ENCODE results near the gene SLC9A5.

The SLC9A5 gene

DNA sequence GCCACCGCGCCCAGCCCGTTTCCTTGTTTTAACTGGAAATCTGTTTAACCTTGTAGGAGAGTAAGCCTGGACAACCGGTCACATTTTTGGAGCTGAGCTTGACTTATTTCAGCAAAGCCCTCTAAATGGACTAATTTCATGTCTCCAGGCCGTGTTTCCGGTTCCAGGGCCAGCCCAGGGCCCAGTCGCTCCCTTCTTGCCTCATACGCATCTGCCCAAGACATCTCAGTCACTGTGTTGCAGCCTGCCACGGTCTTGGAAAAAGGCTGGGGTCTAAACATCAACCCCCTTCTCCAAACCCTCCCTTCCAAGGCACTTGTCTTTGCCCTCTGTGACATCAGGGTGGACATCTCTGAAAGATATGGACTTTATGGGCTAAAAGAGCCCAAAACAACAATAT lies 49.5 kb downstream of the SLC9A5 start:
- intact Hi-C loops (cut with DNase I): no loop called here
- peak in 2 of 10 donors; percentile 25 to 58 for DNase-seq

DNA sequence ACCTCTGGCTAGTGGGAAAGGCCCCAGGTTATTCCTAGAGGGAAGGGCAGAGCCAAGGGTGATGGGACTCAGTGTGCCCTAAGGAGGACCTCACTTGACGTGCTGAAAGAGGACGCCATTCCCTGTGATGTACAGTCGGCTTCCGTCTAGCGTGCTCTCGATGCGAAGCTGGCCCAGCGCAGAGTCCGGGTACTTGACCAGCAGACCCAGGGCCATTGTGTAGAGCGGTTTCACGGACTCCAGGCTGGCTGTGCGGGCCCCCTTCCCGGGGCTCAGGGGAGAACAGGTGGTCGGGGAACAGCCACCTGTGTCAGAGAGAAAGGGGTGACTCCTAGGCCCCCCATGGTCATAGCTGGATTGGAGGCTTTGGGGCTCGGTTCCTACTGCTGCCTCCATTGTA lies 50.5 kb downstream of the SLC9A5 start:
- intact Hi-C loops (cut with DNase I): no loop called here
- peak in 1 of 10 donors; percentile 70 for DNase-seq

DNA sequence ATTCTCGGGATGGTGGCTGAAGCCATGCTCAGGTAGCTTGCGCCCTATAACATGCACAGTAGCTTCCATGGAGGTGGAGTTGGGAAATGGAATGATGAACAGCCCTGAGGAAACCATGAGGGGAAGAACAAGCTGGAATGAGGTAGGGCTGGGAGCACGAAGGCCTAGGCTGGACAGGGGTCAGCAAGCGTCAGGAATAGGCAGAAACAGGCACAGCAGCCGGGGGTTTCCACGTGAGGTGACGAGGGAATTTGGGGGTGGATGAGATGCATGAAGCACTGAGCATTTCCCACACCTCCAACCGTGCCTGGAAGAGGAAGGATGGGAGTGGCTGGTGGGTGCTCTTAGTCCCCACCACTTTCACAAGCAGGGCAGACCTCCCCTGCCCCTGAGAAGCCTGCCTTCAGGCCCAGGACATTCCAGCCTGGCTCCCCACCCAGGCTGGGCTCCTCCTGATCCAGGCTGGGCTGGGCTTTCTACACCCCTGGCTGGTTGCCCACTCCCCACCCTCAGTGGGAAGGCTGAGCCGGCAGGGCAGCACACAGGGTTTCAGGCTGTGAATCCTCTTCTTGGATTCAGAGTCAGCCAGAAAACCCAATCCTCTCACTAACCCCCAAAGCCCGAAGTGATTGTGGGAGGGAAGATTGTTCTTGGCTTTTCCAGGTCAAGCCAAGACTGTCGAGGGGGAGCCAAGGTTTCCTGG lies 52.5 kb downstream of the SLC9A5 start:
- DNase-seq: peak in 3 of 10 donors; percentile 24 to 71 (median 57)
- intact Hi-C loops (cut with DNase I): no loop called here

DNA sequence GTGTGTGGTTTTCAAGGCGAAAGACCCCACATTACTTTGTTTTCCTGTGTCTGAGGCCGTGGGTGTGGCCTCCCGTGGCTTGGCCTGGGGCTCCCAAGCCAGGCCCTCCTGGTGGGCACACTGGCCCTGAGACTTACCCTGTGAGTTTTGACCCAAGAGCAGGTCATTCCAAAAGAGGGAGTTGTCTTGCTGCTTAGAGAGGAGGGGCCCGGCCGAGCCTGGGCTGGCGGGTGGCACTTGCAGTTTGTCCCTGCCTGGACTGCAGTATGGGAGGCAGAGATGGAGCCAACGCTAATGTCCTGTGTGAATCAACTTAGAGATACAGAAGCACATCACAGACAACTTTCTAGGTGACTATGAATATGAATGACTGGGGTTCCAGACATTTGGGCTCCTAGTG lies 53.3 kb downstream of the SLC9A5 start:
- intact Hi-C loops (cut with DNase I): no loop called here
- peak in 3 of 10 donors; percentile 15 to 60 (median 24) for DNase-seq

DNA sequence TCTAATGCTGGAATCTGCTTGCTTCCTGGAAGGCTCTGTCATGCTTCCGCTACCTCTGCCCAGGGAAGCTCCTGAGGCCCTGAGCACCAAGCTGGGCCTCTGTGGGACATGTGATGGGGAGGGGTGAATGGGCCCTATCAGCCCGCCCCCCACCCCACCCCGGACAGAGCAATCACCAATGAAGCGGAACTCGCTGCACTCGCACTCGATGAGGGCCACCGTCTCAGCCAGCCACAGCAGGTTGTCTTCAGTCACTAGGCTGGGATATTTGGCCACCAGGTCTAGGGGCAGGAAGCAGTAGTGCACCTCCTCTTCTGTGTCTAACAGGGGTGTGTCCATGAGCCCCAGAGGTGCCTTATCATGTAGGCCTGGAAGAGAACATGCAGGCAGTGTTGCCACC lies 54.2 kb downstream of the SLC9A5 start:
- DNase-seq: peak in 2 of 10 donors; percentile 9 to 24
- intact Hi-C loops (cut with DNase I): no loop called here

DNA sequence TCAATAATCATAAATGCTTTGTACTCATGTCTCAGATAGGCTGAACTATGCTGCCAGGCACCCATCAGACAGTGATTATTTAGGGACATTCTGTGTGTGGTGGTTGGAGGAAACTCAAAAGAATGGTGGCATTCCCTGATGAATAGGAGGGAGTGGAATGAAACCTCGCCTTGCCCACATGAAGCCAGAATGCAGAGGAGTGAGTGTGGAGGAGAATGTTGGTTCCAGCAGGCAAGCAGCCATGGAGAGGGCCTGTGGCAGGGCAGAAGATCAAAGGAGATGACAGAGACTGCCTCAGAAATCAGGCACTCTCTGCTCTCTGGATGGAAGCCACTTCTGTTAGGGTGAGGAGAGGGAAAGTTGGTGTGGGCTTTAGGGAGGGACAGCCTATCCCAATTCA lies 55.2 kb downstream of the SLC9A5 start:
- peak in 1 of 10 donors; percentile 26 for DNase-seq
- intact Hi-C loops (cut with DNase I): no loop called here

DNA sequence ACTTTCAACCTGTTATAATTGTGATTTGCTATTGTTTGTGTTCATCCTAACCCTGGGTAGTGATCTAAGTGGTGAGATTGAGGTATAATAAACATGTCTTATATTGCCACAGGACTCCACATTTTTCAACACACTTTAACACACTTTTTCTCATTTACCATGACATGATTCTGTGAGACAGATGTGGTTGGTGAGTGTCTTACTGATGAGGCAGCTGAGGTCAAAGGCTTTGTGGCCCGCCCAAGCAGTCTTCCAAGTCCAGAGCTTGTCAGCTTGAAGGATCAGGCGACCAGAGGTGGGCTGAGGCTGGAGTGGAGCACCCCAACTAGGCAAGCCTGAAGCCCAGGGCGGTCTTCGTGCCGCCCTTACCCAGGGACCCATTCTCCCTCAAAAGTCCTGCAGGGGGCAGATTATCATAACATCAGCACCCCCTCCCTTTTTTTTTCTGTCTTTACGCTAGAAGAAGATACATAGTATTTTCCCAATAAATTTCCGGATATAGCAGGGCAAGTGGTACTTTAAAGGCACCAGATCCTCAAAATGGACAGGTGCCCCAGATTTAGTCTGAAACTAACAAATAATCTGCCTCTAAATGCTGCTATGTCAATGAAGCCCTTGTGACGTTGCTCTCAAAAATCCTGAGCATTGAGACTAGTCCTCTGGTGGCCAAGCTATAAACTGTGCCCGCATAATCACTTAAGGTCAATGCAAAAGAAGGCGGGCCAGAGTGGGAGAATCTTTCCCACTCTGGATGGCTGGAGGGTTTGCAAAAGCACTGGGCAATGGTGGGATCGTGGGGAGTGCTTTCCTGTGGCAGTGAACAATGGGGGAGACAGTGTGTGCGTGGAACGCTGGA lies 56.7 kb downstream of the SLC9A5 start:
- DNase-seq: peak in 2 of 10 donors; percentile 15 to 39
- intact Hi-C loops (cut with DNase I): no loop called here

DNA sequence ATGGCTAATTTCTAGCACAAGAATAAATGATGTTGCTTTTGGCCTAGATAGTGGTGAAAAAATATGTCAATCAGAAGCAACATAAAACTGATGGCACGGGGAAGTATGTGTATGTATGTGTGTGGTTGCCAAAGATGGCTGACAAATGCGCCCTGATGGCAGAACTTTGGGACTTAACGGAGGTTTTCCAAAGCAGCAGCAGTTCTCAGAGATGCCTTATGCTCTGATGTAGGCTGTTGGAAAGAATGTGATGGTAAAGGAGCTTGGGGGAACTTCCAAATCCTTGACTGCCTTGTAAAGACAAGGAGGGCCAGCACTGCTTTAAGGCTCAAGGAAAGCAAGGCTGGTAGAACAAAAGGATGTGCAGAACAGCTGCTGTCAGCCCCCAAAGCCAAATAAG lies 61.8 kb downstream of the SLC9A5 start:
- intact Hi-C loops (cut with DNase I): no loop called here
- no peak for DNase-seq

DNA sequence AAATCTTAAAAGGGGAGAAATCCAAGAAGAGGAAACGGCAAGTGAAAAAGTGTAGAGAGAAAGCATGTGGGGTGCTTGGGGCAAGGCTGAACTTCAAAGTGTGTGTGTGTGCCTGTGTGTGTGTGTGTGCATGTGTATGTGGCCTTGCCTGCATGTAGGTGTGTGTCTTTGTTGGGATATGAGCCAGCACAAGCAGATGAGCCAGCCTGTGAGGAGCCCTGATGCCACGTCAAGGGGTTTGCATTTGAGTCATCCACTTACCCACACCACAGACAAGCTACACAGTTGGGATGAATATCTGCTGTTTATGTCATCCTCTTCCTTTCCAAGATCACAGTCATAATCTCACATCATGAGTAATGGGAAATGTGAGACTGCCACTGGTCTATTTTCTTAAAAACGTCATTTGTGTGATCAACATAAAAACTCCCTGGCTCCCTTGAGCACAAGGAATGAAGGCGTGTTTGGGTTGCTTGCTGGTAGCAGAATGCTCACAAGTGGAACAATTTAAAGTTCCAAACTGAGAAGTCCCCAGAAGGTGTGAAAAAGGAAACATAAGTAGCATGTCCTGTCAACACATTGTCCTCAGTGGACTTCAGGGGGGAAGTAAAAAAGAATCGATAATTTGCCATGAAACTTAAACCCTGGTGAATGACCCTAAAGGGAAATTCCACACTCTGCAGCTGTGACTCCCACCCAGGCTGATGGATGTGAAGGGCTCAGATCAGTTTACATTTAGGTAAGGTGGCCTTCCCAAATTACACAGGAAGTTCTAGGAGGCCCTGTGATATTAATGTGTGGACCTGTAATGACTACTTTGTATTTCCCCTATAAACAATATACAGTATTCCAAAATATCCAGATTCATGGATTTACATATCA lies 63.1 kb downstream of the SLC9A5 start:
- peak in 2 of 10 donors; percentile 20 to 74 for DNase-seq
- intact Hi-C loops (cut with DNase I): no loop called here

DNA sequence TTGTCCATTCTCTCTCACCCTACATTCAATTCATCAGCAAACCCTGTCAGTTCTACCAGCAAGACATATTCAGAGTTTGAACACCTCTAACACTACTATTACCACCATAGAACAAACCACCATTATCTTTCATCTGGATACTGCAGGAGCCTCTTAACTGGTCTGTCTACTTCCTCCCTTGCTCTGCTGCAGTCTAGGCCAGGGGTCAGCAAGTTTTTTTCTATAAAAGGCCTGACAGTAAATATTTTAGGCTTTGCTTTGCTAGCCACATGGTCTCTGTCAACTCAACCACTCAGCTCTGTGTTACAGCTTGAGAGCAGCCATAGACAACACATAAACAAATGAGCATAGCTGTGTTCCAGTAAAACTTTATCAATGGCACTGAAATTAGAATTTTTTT lies 63.9 kb downstream of the SLC9A5 start:
- no peak for DNase-seq
- intact Hi-C loops (cut with DNase I): no loop called here

DNA sequence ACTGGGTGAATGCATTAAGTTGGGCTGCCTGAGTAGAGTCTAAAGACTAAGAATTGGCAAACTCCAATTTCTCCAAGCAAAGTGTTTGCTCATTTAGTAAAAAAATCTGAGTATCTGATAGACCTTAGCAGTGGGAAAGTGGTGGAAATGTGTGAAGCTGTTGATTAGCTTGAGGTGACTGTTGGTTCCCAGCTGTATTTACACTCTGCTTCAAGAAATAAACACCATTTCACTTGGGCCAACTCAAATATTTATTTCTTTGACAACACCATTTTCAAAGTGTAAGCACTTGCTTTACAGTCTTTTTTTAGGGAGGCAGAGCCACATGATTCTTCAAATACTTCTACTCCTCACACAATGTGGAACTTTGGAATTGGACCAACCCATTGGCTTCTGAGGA lies 69.1 kb downstream of the SLC9A5 start:
- DNase-seq: no peak
- intact Hi-C loops (cut with DNase I): no loop called here

Data from posterior cingulate gyrus (tissue), 11 donors.